IMR-90 (cell line): Measurements from ENCODE around the gene PITPNC1. TPM values are rescaled to one million over a fixed set of nuclear protein-coding genes. Genes with fewer than 3 reads are reported as not detected.

Experiments used
- ATAC-seq: fragments of 200-7000 bp; cut with Tn5 transposase; 2 replicates; pipeline ENCODE4 v1.9.1; 2020; ENCODE audit warnings: low read depth, mild to moderate bottlenecking, moderate library complexity
- BruUV-seq: library from RNA; stranded (reverse); fragments of 400-500 nt; replicated peaks from 2 replicates; lab custom pipeline; 2021; lab: Mats Ljungman, UMichigan
- CTCF ChIA-PET: fragments of 300-600 bp; formaldehyde crosslinking; extraction: SDS; loops from one replicate; lab custom pipeline; 2021; ENCODE audit warnings: antibody characterized with exemption; lab: Yijun Ruan, JAX
- POLR2A ChIA-PET: fragments of 300-600 bp; sonication (Branson Sonifier 250); formaldehyde crosslinking; loops from one replicate; lab custom pipeline; 2022; ENCODE audit warnings: antibody characterized with exemption; ENCODE audit not compliant: unreplicated experiment; lab: Charles Lee
- DNase-seq: peaks from one replicate; pipeline ENCODE4 v3.0.0; 2013
- H2AFZ ChIP-seq: replicated peaks from 2 replicates; pipeline ENCODE3; 2013; ENCODE audit warnings: low read length, mild to moderate bottlenecking; ENCODE audit not compliant: poor library complexity
- H2AK5ac ChIP-seq: 2 replicates; pipeline ENCODE4 v1.6.1; 2013; ENCODE audit warnings: low read depth, low read length, inconsistent platforms
- H2AK9ac ChIP-seq: replicated peaks from 2 replicates; pipeline ENCODE3; 2013; ENCODE audit warnings: mild to moderate bottlenecking, low read depth, low read length, moderate library complexity; ENCODE audit not compliant: poor library complexity
- H2BK120ac ChIP-seq: 2 replicates; pipeline ENCODE4 v1.6.1; 2013; ENCODE audit warnings: low read depth, low read length, inconsistent platforms
- H2BK15ac ChIP-seq: 3 replicates; pipeline ENCODE4 v1.6.1; 2013; ENCODE audit warnings: low read depth, low read length, inconsistent platforms
- H2BK20ac ChIP-seq: 2 replicates; pipeline ENCODE4 v1.6.1; 2013; ENCODE audit warnings: low read depth, mild to moderate bottlenecking, inconsistent platforms, low read length, moderate library complexity
- H2BK5ac ChIP-seq: 2 replicates; pipeline ENCODE4 v1.6.1; 2013; ENCODE audit warnings: mild to moderate bottlenecking, low read depth, low read length, inconsistent platforms; ENCODE audit not compliant: poor library complexity, severe bottlenecking
- H3K14ac ChIP-seq: replicated peaks from 2 replicates; pipeline ENCODE4 v1.6.1; 2013; ENCODE audit warnings: low read depth, low read length, inconsistent platforms
- H3K18ac ChIP-seq: 2 replicates; pipeline ENCODE4 v1.6.1; 2013; ENCODE audit warnings: low read depth, low read length, control low read depth
- H3K23ac ChIP-seq: 2 replicates; pipeline ENCODE4 v1.6.1; 2013; ENCODE audit warnings: low read depth, low read length, inconsistent platforms
- H3K27ac ChIP-seq: 2 replicates; pipeline ENCODE4 v1.5.1; 2013; ENCODE audit warnings: mild to moderate bottlenecking, control low read depth, low read length; ENCODE audit not compliant: insufficient read depth
- H3K27me3 ChIP-seq: 2 replicates; pipeline ENCODE4 v1.6.1; 2013; ENCODE audit warnings: low read length; ENCODE audit not compliant: control insufficient read depth, insufficient read depth
- H3K36me3 ChIP-seq: 2 replicates; pipeline ENCODE4 v1.6.1; 2013; ENCODE audit warnings: low read length, mixed read lengths; ENCODE audit not compliant: control insufficient read depth, insufficient read depth
- H3K4ac ChIP-seq: 2 replicates; pipeline ENCODE4 v1.6.1; 2013; ENCODE audit warnings: low read depth, low read length, inconsistent platforms
- H3K4me1 ChIP-seq: 2 replicates; pipeline ENCODE4 v1.6.1; 2013; ENCODE audit warnings: low read length, mixed read lengths; ENCODE audit not compliant: control insufficient read depth, insufficient read depth
- H3K4me2 ChIP-seq: 2 replicates; pipeline ENCODE4 v1.6.1; 2013; ENCODE audit warnings: low read depth, mild to moderate bottlenecking, control low read depth, low read length, moderate library complexity
- H3K4me3 ChIP-seq: 2 replicates; pipeline ENCODE4 v1.5.1; 2013; ENCODE audit warnings: low read depth, mild to moderate bottlenecking, control low read depth, low read length, moderate library complexity; ENCODE audit not compliant: insufficient read depth
- H3K56ac ChIP-seq: 2 replicates; pipeline ENCODE4 v1.6.1; 2013; ENCODE audit warnings: low read length, inconsistent platforms; ENCODE audit not compliant: insufficient read depth; ENCODE audit errors: extremely low read depth
- H3K79me1 ChIP-seq, 2 experiments: 2 replicates each; pipeline ENCODE4 v1.6.1; 2013; ENCODE audit warnings: low read length in 2 of 2, inconsistent platforms in 1 of 2, low read depth in 1 of 2
- H3K9ac ChIP-seq: 2 replicates; pipeline ENCODE4 v1.6.1; 2013; ENCODE audit warnings: low read depth, low read length, control low read depth
- H3K9me1 ChIP-seq: 2 replicates; pipeline ENCODE4 v1.6.1; 2013; ENCODE audit warnings: low read length, inconsistent platforms; ENCODE audit not compliant: insufficient read depth
- H3K9me3 ChIP-seq: 2 replicates; pipeline ENCODE4 v1.6.1; 2013; ENCODE audit warnings: low read length; ENCODE audit not compliant: control insufficient read depth, insufficient read depth
- H4K20me1 ChIP-seq: 2 replicates; pipeline ENCODE4 v1.6.1; 2013; ENCODE audit warnings: low read length, inconsistent platforms; ENCODE audit not compliant: insufficient read depth
- H4K5ac ChIP-seq: 2 replicates; pipeline ENCODE4 v1.6.1; 2013; ENCODE audit warnings: mild to moderate bottlenecking, low read depth, low read length, control low read depth
- H4K8ac ChIP-seq, 2 experiments: 2 replicates each; pipeline ENCODE4 v1.6.1; 2013; ENCODE audit warnings: low read depth in 2 of 2, low read length in 2 of 2, control low read depth in 1 of 2, inconsistent platforms in 1 of 2
- H4K91ac ChIP-seq: 2 replicates; pipeline ENCODE4 v1.6.1; 2013; ENCODE audit warnings: low read depth, low read length, inconsistent platforms; ENCODE audit not compliant: insufficient read depth
- BHLHE40 ChIP-seq: fragments of 150-350 bp; IDR thresholded peaks from 2 replicates; pipeline ENCODE4 v1.6.1; 2016; ENCODE audit warnings: mild to moderate bottlenecking, low read depth, low read length
- CEBPB ChIP-seq: IDR thresholded peaks from 2 replicates; pipeline ENCODE4 v1.6.1; 2012; ENCODE audit warnings: low read depth, low read length, improper control_type of control experiment
- CHD1 ChIP-seq: IDR thresholded peaks from 2 replicates; pipeline ENCODE4 v1.6.1; 2012; ENCODE audit warnings: low read depth, low read length, improper control_type of control experiment
- CTCF ChIP-seq: conservative IDR thresholded peaks from 2 replicates; pipeline ENCODE4 v1.5.1; 2012; ENCODE audit warnings: mild to moderate bottlenecking, low read depth, low read length, improper control_type of control experiment
- ELK1 ChIP-seq: fragments of 150-350 bp; IDR thresholded peaks from 2 replicates; pipeline ENCODE4 v1.6.1; 2016; ENCODE audit warnings: low read depth, mild to moderate bottlenecking, low read length, moderate library complexity, borderline replicate concordance
- FOS ChIP-seq: fragments of 150-350 bp; IDR thresholded peaks from 2 replicates; pipeline ENCODE4 v1.6.1; 2016; ENCODE audit warnings: low read depth, low read length
- MAFK ChIP-seq: IDR thresholded peaks from 2 replicates; pipeline ENCODE4 v1.6.1; 2012; ENCODE audit warnings: low read depth, low read length, improper control_type of control experiment
- MAZ ChIP-seq: IDR thresholded peaks from 2 replicates; pipeline ENCODE4 v1.6.1; 2012; ENCODE audit warnings: low read depth, mild to moderate bottlenecking, low read length, improper control_type of control experiment, moderate library complexity, borderline replicate concordance
- MXI1 ChIP-seq: IDR thresholded peaks from 2 replicates; pipeline ENCODE4 v1.6.1; 2012; ENCODE audit warnings: low read depth, mild to moderate bottlenecking, low read length, moderate library complexity, borderline replicate concordance
- NFE2L2 ChIP-seq: fragments of 150-350 bp; IDR thresholded peaks from 2 replicates; pipeline ENCODE4 v1.6.1; 2016; ENCODE audit warnings: low read depth, mild to moderate bottlenecking, low read length
- POLR2A ChIP-seq: IDR thresholded peaks from 2 replicates; pipeline ENCODE4 v1.6.1; 2012; ENCODE audit warnings: mild to moderate bottlenecking, low read depth, low read length
- RAD21 ChIP-seq: IDR thresholded peaks from 2 replicates; pipeline ENCODE4 v1.6.1; 2012; ENCODE audit warnings: low read length, improper control_type of control experiment
- RCOR1 ChIP-seq: IDR thresholded peaks from 2 replicates; pipeline ENCODE4 v1.6.1; 2012; ENCODE audit warnings: mild to moderate bottlenecking, low read length, improper control_type of control experiment; ENCODE audit not compliant: insufficient replicate concordance
- RFX5 ChIP-seq: IDR thresholded peaks from 2 replicates; pipeline ENCODE4 v1.8.0; 2012; ENCODE audit warnings: low read depth, mild to moderate bottlenecking, low read length, moderate library complexity
- SMC3 ChIP-seq: fragments of 150-350 bp; IDR thresholded peaks from 2 replicates; pipeline ENCODE4 v1.6.1; 2016; ENCODE audit warnings: low read depth, mild to moderate bottlenecking, antibody characterized with exemption, low read length, moderate library complexity
- WGBS, 2 experiments: methylation state at CpG; one replicate each; pipeline versions ENCODE4 v1.1.5 to v1.1.7; 2013; ENCODE audit warnings: missing lambda C conversion rate in 2 of 2; ENCODE audit not compliant: insufficient read length in 1 of 2; ENCODE audit errors: extremely low coverage in 2 of 2; 5-methylcytosine and 5-hydroxymethylcytosine counted together
- dilution Hi-C: fragments of 300-500 bp; cut with HindIII; formaldehyde crosslinking; loops from one replicate; pipeline ENCODE4 v1.14.3; 2018; ENCODE audit warnings: low sequenced_read_pairs; ENCODE audit not compliant: unreplicated experiment
- in situ Hi-C: fragments of 300-500 bp; cut with MboI; formaldehyde crosslinking; loops from 3 replicates; pipeline ENCODE4 v1.14.3; 2019; ENCODE audit warnings: low sequenced_read_pairs, inconsistent platforms, mixed read lengths
- intact Hi-C: fragments of 100-400 bp; cut with micrococcal nuclease; formaldehyde crosslinking; loops from 2 replicates; pipeline ENCODE4 v1.10.0; 2022
- polyA plus RNA-seq, 3 experiments: library from polyadenylated mRNA; depleted of rRNA; stranded (reverse); fragments of >200 nt; gene quantifications; 2 replicates each; pipeline ENCODE4 v1.2.3, GENCODE V29; 2012; ENCODE audit warnings: low replicate concordance in 1 of 3
- total RNA-seq: library from RNA; depleted of rRNA; stranded (reverse); fragments of >200 nt; gene quantifications from 2 replicates; pipeline ENCODE4 v1.2.3, GENCODE V29; 2012
- TF ChIP-seq, protein P1 (sequence below): fragments of 150-350 bp; IDR thresholded peaks from 2 replicates; pipeline ENCODE4 v1.6.1; 2017; ENCODE audit warnings: mild to moderate bottlenecking, antibody characterized with exemption, low read length, low read depth

Gene PITPNC1
- total and polyA plus RNA-seq, 2 of the 4 experiments (the other 2 are of a cell fraction), result 4.1 TPM

DNA sequence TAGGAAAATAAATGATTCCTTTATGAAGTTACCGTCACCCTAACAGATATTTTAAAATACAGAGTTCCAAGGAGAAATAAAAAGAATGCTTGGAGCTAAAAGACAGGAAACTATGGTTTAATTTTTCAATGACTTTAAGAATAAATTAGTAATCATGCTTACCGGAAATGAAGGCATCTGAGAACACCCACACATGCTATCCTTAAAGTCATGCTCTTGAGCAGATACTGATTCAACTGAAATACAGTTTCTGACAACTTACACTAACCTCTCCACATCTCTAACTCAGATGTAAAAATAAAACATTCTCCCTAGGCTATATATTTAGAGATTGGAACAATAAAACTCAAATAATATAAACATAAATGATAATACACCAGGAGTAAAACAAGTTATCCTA, 18.5 kb upstream of the PITPNC1 start:
- in situ Hi-C loops, result no loop called here
- H4K5ac ChIP-seq, result no peak overlapping the region
- no peak for ATAC-seq
- H2BK5ac ChIP-seq, result no peak overlapping the region
- no peak overlapping the region for H3K56ac ChIP-seq
- WGBS, 2 experiments, result no CpG with 5 or more reads among the region's 2 CpGs
- H2BK20ac ChIP-seq, result no peak overlapping the region
- peak; percentile 41 for DNase-seq
- H3K18ac ChIP-seq, result no peak overlapping the region
- dilution Hi-C loops, result no loop called here
- H3K9ac ChIP-seq, result no peak overlapping the region
- no peak overlapping the region for H2AFZ ChIP-seq
- H2BK120ac ChIP-seq, result no peak overlapping the region
- POLR2A ChIA-PET, result no interaction called here
- BruUV-seq, result no TSS peak
- peaks cover 7% of the 10 kb centered on the region; the same call in 1 of the 2 replicates for H3K4me1 ChIP-seq
- H2AK9ac ChIP-seq, result no peak overlapping the region
- TF ChIP-seq MXI1 (no peak), SMC3 (no peak), RAD21 (no peak), RFX5 (no peak), NFE2L2 (no peak), CHD1 (no peak), RCOR1 (no peak), CTCF (no peak), MAFK (no peak), BHLHE40 (no peak), ELK1 (no peak), MAZ (no peak), CEBPB (no peak), POLR2A (no peak), FOS (no peak)
- TF ChIP-seq, protein P1, sequence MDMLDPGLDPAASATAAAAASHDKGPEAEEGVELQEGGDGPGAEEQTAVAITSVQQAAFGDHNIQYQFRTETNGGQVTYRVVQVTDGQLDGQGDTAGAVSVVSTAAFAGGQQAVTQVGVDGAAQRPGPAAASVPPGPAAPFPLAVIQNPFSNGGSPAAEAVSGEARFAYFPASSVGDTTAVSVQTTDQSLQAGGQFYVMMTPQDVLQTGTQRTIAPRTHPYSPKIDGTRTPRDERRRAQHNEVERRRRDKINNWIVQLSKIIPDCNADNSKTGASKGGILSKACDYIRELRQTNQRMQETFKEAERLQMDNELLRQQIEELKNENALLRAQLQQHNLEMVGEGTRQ, result no peak
- H3K4me2 ChIP-seq, result no peak overlapping the region
- H3K23ac ChIP-seq, result 0 out of 2 replicates have a peak overlapping the region, but pooled peaks have one; percentile 33
- H3K27ac ChIP-seq, result no peak overlapping the region
- no peak overlapping the region for H2AK5ac ChIP-seq
- H4K20me1 ChIP-seq, result peaks cover 53% of the 10 kb centered on the region
- peaks cover 27 to 30% of the 10 kb centered on the region in 2 experiments for H3K79me1 ChIP-seq
- H2BK15ac ChIP-seq, result no peak overlapping the region
- H3K4me3 ChIP-seq, result no peak overlapping the region
- H3K9me3 ChIP-seq, result no peaks in the 10 kb centered on the region
- peaks cover 4% of the 10 kb centered on the region for H3K9me1 ChIP-seq
- no peak overlapping the region for H4K91ac ChIP-seq
- intact Hi-C loops, result no loop called here
- CTCF ChIA-PET, result no interaction called here
- peaks cover 28% of the 10 kb centered on the region for H3K36me3 ChIP-seq
- H4K8ac ChIP-seq, result no peak overlapping the region
- no peaks in the 10 kb centered on the region for H3K27me3 ChIP-seq
- no peak overlapping the region for H3K4ac ChIP-seq
- no peak overlapping the region for H3K14ac ChIP-seq
